ENCODE results near the gene RAB19. TPM values are rescaled to one million over a fixed set of nuclear protein-coding genes. Genes with fewer than 3 reads are reported as not detected.

RAB19 gene, protein sequence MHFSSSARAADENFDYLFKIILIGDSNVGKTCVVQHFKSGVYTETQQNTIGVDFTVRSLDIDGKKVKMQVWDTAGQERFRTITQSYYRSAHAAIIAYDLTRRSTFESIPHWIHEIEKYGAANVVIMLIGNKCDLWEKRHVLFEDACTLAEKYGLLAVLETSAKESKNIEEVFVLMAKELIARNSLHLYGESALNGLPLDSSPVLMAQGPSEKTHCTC
- polyA plus RNA-seq: 1.2 TPM
- long read RNA-seq, donor 1: 0 reads
- long read RNA-seq, donor 2, partial matches to known transcripts: 0 of 1 reads
- long read RNA-seq, donor 2, other reads (novel, unspliced or antisense): 0 of 1 reads
- long read RNA-seq, donor 3, partial matches to known transcripts: 0 of 2 reads
- long read RNA-seq, donor 3, other reads (novel, unspliced or antisense): 0 of 2 reads
- long read RNA-seq, donor 4: 0 reads
- long read RNA-seq, donor 5: 0 reads
- long read RNA-seq, donor 6: 0 reads
- long read RNA-seq, donor 7: 0 reads
- long read RNA-seq, donor 8, partial matches to known transcripts: 0 of 1 reads
- long read RNA-seq, donor 8, other reads (novel, unspliced or antisense): 0 of 1 reads
- long read RNA-seq, donor 9: 0 reads
- long read RNA-seq, donor 10, partial matches to known transcripts: 0 of 1 reads
- long read RNA-seq, donor 10, other reads (novel, unspliced or antisense): 0 of 1 reads
- long read RNA-seq, donor 11, partial matches to known transcripts: 0 of 1 reads
- long read RNA-seq, donor 11, other reads (novel, unspliced or antisense): 0 of 1 reads

DNA sequence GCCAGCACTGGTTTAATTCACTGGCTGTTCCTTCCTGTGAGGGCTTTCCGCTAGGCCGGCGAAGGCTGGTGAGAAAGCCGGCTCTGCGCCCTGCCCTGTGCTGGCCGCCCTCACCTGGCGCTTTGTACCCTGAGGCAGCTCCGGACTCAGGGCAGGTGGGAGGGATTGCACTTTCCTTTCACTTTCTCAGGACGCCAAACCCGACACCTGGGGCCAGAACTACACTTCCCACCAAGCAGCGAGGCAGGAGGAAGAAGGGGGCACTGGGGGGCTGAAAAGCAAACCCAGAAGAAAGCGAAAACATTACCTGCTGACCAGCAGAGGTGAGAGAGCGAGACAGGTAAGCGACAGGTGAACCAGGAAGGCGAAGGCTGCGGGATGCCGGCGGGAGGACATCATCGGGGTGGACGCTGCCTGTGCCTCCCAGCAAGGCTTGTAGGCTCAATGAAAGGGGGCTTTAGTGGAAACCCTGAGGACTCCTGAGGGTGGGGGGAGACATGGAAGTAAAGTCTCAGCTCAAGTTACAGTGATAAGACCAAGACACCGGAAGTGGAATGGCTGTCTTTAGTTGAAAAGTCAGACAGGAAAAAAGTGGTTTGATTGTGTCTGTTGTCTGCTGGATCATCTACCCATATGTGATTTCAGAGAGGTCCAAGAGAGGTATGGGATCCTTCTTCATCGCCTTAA lies at the start of gene RAB19:
Gene RAB19, plus strand, starts transcription at position 181 of the 687 bp plus-strand sequence. CDS start 3,589 bp downstream, outside the sequence.
- Histone ChIP-seq H3K36me3 (ENCODE audit: control insufficient read depth, insufficient read depth, low read length) (no peaks in the 10 kb centered on the region), H3K4me1 (ENCODE audit: control insufficient read depth, insufficient read depth, low read length) (no peaks in the 10 kb centered on the region), H3K4me3 (ENCODE audit: low read length) (peak within 1 kb of the TSS; percentile 58), H3K27ac (ENCODE audit: low read length) (no peak within 1 kb of the TSS), H3K9me3 (ENCODE audit: control insufficient read depth, low read depth, low read length) (no peaks in the 10 kb centered on the region), H3K27me3 (ENCODE audit: control insufficient read depth, insufficient read depth, low read length) (no peaks in the 10 kb centered on the region)
- no CpG with 5 or more reads among the region's 22 CpGs for WGBS (ENCODE audit: insufficient coverage, low lambda C conversion rate)
- DNase-seq: peak; percentile 67 to 85

DNA sequence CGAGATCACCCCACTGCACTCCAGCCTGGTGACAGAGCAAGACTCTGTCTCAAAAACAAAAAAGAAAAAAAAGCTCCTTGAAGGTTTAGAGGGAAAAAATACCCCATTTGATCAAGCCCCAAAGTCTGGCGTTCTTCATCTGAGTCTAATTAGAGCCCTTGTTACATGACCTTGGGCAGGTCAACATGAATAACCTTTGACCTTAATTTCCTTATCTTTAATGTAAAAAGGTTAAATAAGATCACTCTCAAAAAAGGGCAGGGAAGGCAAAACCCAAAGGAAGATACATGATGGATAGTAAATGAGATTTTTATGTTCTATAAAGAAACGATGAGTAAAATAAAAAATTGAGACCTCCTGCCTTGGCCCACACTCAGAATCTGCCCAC lies 45.8 kb upstream of the RAB19 start:
- Histone ChIP-seq H3K27ac (ENCODE audit: low read length) (no peak overlapping the region), H3K27me3 (ENCODE audit: control insufficient read depth, insufficient read depth, low read length) (no peaks in the 10 kb centered on the region), H3K9me3 (ENCODE audit: control insufficient read depth, low read depth, low read length) (no peaks in the 10 kb centered on the region), H3K4me3 (ENCODE audit: low read length) (no peak overlapping the region), H3K36me3 (ENCODE audit: control insufficient read depth, insufficient read depth, low read length) (peaks cover 18% of the 10 kb centered on the region), H3K4me1 (ENCODE audit: control insufficient read depth, insufficient read depth, low read length) (no peaks in the 10 kb centered on the region)
- DNase-seq: no peak
- WGBS (ENCODE audit: insufficient coverage, low lambda C conversion rate): 100% methylated on average over 2 of the region's 3 CpGs

DNA sequence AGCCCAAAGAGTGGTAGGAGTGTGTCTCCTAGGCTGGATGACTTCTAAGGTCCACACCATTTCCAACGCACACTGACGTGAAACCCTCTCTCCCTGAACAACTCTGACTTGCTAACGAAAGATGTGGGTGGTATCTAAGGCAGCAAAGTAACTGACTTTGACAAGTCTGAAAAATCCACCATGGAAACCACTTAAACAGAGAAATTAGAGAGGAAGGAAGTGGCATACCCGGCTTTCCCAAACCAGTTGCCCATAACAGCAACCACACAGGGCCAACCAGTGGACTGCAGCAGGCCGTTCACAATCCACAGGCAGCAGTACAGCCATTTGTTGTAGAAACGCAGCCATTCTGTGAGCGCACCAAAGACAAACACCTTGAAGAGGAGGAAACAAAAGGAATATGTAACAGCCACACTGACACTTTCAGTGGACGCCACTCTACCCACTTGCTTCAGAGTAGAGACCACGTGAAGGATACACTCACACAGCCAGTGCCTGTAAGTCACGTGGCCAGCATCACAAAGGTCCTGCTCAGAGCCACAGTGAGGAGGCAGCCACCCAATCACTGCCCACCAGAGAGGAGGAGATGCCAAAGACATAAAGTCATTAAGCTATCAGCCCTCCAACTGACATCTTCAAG lies 45.3 kb upstream of the RAB19 start:
- H3K9me3 ChIP-seq (ENCODE audit: control insufficient read depth, low read depth, low read length): no peaks in the 10 kb centered on the region
- peaks cover 18% of the 10 kb centered on the region for H3K36me3 ChIP-seq (ENCODE audit: control insufficient read depth, insufficient read depth, low read length)
- H3K4me1 ChIP-seq (ENCODE audit: control insufficient read depth, insufficient read depth, low read length): no peaks in the 10 kb centered on the region
- no peak overlapping the region for H3K4me3 ChIP-seq (ENCODE audit: low read length)
- no peaks in the 10 kb centered on the region for H3K27me3 ChIP-seq (ENCODE audit: control insufficient read depth, insufficient read depth, low read length)
- DNase-seq: no peak
- no peak overlapping the region for H3K27ac ChIP-seq (ENCODE audit: low read length)
- WGBS (ENCODE audit: insufficient coverage, low lambda C conversion rate): 100% methylated on average over 1 of the region's 10 CpGs

DNA sequence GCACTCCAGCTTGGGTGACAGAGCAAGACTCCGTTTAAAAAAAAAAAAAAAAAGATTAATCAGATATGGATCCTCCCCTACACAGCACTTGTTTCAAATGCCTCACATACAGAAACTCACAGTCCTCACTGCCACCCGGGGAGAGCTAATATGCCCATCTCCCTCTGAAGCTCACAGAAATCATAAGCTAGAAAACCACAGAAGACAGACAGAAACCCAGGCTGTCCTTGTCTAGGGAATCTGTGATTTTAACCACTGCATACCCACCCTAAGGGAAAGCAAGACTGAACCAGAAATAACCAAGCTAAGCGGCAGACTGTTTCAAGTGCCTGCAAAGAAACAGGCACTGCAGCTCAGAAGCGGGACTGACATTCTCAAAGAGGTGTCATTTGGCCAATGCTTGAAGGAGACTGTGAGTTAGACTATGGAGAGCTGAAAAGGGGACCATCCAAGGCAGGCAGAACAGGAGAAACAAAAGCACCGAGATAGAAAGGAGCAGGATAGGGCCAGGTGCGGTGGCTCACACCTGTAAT lies 43.1 kb upstream of the RAB19 start:
- Histone ChIP-seq H3K36me3 (ENCODE audit: control insufficient read depth, insufficient read depth, low read length) (peaks cover 18% of the 10 kb centered on the region), H3K4me1 (ENCODE audit: control insufficient read depth, insufficient read depth, low read length) (no peaks in the 10 kb centered on the region), H3K27me3 (ENCODE audit: control insufficient read depth, insufficient read depth, low read length) (no peaks in the 10 kb centered on the region), H3K9me3 (ENCODE audit: control insufficient read depth, low read depth, low read length) (no peaks in the 10 kb centered on the region), H3K27ac (ENCODE audit: low read length) (no peak overlapping the region), H3K4me3 (ENCODE audit: low read length) (no peak overlapping the region)
- DNase-seq: no peak
- WGBS (ENCODE audit: insufficient coverage, low lambda C conversion rate): no CpG with 5 or more reads among the region's 6 CpGs

DNA sequence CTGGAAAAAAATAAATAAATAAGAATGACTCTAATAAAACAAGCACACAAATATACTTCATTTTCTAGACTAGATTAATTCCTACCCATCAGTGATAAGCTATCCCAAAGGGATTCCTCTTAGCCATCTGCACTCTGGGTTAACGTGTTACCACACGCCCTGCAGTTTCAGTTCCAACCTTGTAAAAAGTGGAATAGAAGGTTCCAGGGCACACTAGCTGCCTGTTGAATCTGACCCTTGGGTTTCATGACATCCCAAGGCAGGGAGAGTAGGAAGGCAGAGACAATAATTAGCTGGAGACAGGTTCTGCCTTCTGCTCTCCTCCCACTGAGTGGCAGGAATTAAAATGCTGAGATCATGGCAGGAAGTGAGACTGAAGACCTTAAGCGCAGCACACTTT lies 39.0 kb upstream of the RAB19 start:
- no peak overlapping the region for H3K27ac ChIP-seq (ENCODE audit: low read length)
- no peaks in the 10 kb centered on the region for H3K4me1 ChIP-seq (ENCODE audit: control insufficient read depth, insufficient read depth, low read length)
- H3K36me3 ChIP-seq (ENCODE audit: control insufficient read depth, insufficient read depth, low read length): peaks cover 13% of the 10 kb centered on the region
- H3K4me3 ChIP-seq (ENCODE audit: low read length): no peak overlapping the region
- no peak for DNase-seq
- H3K9me3 ChIP-seq (ENCODE audit: control insufficient read depth, low read depth, low read length): no peaks in the 10 kb centered on the region
- 80% methylated on average over 2 of the region's 3 CpGs for WGBS (ENCODE audit: insufficient coverage, low lambda C conversion rate)
- no peaks in the 10 kb centered on the region for H3K27me3 ChIP-seq (ENCODE audit: control insufficient read depth, insufficient read depth, low read length)

DNA sequence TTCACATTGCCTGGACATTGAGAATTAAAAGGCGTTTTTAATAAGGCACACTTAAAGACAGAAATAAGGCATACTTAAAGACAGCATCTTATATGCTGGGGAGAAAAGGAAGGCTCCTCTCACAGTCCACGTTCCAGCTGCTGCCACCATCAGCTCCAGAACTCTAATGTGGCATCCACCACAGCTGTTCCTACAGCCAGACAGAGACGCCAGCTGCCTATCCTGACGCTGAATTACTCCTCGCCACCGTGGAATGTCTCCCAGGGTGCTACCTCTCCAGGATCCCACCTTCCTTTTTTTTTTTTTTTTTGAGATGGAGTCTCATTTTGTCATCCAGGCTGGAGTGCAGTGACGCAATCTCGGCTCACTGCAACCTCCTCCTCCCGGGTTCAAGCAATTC lies 36.3 kb upstream of the RAB19 start:
- H3K27ac ChIP-seq (ENCODE audit: low read length): no peak overlapping the region

DNA sequence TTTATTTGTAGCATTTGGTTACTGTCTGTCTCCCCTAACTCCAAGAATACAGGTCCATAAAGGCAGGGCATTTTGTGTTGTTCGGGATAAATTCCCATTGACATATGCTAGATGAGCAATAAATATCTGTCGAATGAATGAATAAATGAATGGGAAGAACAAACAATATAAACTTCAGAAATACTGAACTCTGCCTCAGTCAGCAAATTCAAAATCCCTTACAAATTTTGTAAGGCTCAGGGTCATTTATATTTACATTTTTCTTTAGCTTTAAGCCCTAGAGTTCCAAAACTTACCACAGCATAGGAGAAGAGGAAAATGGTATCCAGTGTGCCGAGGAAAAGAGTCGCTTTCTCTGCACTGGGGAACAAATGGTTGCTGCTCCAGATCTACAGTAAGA lies 34.6 kb upstream of the RAB19 start:
- H3K9me3 ChIP-seq (ENCODE audit: control insufficient read depth, low read depth, low read length): no peaks in the 10 kb centered on the region
- H3K4me3 ChIP-seq (ENCODE audit: low read length): no peak overlapping the region
- WGBS (ENCODE audit: insufficient coverage, low lambda C conversion rate): 80% methylated on average over 1 of the region's 4 CpGs
- no peak overlapping the region for H3K27ac ChIP-seq (ENCODE audit: low read length)
- no peak for DNase-seq
- H3K4me1 ChIP-seq (ENCODE audit: control insufficient read depth, insufficient read depth, low read length): no peaks in the 10 kb centered on the region
- H3K27me3 ChIP-seq (ENCODE audit: control insufficient read depth, insufficient read depth, low read length): no peaks in the 10 kb centered on the region
- peaks cover 3% of the 10 kb centered on the region for H3K36me3 ChIP-seq (ENCODE audit: control insufficient read depth, insufficient read depth, low read length)

More for the DNA sequence above, 36.3 kb upstream of the RAB19 start:
- 100% methylated on average over 2 of the region's 9 CpGs for WGBS (ENCODE audit: insufficient coverage, low lambda C conversion rate)
- no peak for DNase-seq
- Histone ChIP-seq H3K27me3 (ENCODE audit: control insufficient read depth, insufficient read depth, low read length) (no peaks in the 10 kb centered on the region), H3K4me1 (ENCODE audit: control insufficient read depth, insufficient read depth, low read length) (no peaks in the 10 kb centered on the region), H3K36me3 (ENCODE audit: control insufficient read depth, insufficient read depth, low read length) (peaks cover 8% of the 10 kb centered on the region), H3K9me3 (ENCODE audit: control insufficient read depth, low read depth, low read length) (no peaks in the 10 kb centered on the region), H3K4me3 (ENCODE audit: low read length) (no peak overlapping the region)

DNA sequence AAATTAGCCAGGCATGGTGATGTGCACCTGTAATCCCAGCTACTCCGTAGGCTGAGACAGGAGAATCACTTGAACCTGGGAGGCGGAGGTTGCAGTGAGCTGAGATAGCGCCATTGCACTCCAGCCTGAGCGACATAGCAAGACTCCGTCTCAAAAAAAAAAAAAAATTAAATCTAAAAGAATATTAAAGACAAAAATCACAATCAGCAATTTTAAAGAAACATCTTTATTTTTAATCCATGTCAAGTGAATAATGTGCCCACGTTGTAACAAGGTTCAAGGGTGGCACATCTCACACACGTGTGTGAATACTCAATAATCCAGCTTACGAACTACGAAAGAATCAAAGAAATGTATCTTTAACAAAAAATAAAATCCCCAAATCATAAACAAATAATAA lies 28.5 kb upstream of the RAB19 start:
- Histone ChIP-seq H3K9me3 (ENCODE audit: control insufficient read depth, low read depth, low read length) (no peaks in the 10 kb centered on the region), H3K4me3 (ENCODE audit: low read length) (no peak overlapping the region), H3K27me3 (ENCODE audit: control insufficient read depth, insufficient read depth, low read length) (no peaks in the 10 kb centered on the region), H3K4me1 (ENCODE audit: control insufficient read depth, insufficient read depth, low read length) (no peaks in the 10 kb centered on the region), H3K27ac (ENCODE audit: low read length) (no peak overlapping the region), H3K36me3 (ENCODE audit: control insufficient read depth, insufficient read depth, low read length) (peaks cover 27% of the 10 kb centered on the region)
- no peak for DNase-seq
- WGBS (ENCODE audit: insufficient coverage, low lambda C conversion rate): 100% methylated on average over 2 of the region's 9 CpGs

DNA sequence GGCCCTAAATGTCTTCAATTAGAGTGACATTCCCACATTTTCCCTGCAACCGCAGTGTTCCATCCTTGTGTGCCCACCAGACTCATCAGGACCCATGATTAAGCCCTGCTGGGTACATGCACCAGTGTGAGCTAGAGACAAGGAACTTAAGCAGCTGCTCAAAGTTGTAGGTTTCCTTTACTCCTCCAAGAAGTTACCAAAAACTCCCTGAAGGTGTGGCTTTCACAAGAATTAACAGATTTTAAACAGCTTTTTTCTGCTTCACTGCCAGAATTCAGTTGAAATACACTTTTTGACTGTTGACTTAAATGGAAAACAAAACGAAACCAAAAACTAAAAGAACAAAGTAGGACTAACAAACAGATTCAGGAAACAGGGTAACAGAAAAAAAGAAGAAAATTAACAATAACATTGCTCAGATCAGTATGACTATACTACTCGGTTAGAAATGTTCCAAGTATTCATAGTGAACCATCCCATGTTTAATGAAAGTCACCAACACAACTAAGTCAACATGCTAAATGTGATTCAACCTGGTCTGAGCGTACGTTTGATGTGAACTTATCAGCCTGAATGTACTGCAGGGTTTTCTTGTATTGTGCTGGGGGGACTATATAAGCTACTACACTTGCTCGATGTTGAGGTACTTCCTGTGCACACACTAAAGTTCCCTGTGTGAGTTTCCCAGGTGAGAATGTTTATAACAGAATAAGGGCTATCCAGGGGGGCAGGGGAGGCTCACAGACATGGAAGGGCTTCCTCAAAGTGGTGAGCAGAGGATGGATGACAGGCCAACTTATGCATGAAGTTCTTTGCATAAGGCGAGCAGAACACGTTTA lies 27.7 kb upstream of the RAB19 start:
- H3K36me3 ChIP-seq (ENCODE audit: control insufficient read depth, insufficient read depth, low read length): peaks cover 31% of the 10 kb centered on the region
- H3K27me3 ChIP-seq (ENCODE audit: control insufficient read depth, insufficient read depth, low read length): no peaks in the 10 kb centered on the region
- H3K4me1 ChIP-seq (ENCODE audit: control insufficient read depth, insufficient read depth, low read length): no peaks in the 10 kb centered on the region
- H3K27ac ChIP-seq (ENCODE audit: low read length): no peak overlapping the region
- no peak overlapping the region for H3K4me3 ChIP-seq (ENCODE audit: low read length)
- no peak for DNase-seq
- 100% methylated on average over 1 of the region's 8 CpGs for WGBS (ENCODE audit: insufficient coverage, low lambda C conversion rate)
- no peaks in the 10 kb centered on the region for H3K9me3 ChIP-seq (ENCODE audit: control insufficient read depth, low read depth, low read length)

Data from large intestine (tissue), 12 donors.